ENCODE results near the gene CNTN1. TPM values are rescaled to one million over a fixed set of nuclear protein-coding genes. Genes with fewer than 3 reads are reported as not detected.

CNTN1 gene
- polyA plus RNA-seq, 3 donors: 0.11 to 1.7 (median 0.34) TPM

DNA sequence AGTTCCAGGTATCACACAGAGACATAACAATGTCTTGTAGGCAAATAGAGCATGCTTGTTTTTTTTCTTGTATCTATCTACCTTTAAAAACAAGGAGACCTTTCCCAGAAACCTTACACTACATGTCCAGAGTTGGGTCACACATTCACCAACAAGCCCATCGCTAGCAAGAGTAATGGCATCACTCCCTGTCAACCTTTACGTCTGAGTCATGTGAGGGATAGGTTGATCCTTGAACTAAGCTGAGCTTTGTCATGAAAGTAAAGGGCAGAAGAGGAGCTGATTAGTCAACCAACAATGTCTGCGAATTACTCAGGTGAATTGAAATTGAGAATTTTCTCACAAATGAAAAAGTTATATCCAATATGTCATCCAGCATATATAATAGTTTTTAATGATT, 219.4 kb downstream of the CNTN1 start:
- no peak overlapping the region for H3K27ac ChIP-seq (ENCODE audit: low read depth, low read length)
- WGBS, 3 donors: 67 to 89% (median 88%) methylated on average over 3 of the region's 3 CpGs

DNA sequence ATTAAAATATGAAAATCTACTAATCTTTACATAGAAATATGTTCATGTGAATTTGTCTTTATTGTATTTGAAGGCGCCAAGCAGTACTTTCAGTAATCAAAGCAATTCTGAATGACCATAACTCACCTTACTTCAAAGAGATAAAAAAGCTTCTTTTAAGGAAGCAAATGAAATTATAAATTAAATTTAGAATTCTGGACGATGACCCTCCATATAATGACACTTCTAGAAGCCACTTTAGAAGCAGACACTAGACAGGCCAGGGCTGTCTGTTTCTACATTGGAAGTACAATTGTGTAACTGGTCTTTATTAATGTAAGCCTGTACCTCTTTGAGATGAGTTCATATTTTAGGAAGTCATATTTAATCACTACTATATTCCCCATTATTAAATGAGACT, 222.9 kb downstream of the CNTN1 start:
- WGBS, 3 donors: 68 to 85% (median 78%) methylated on average over 2 of the region's 2 CpGs

DNA sequence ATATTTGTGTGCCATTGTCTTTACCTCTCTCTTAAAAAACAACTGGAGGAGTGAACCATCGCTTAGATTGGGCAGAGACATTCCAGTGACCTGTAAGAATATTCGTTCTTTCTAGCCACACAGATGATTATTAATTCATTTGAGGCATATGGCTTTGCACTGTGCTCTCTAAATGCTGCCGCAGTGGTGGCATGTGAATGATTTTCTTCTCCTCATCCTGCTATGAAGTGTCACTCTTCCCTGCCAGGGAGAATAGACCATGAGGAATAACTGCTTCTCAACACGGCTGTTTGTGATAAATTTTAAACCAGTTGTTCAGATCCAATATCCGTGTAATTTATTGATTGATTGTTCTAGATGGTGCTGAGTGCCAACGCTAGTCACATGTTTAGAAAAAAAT, 225.3 kb downstream of the CNTN1 start:
- WGBS, 3 donors: 48 to 76% (median 70%) methylated on average over 6 of the region's 6 CpGs
- no peak overlapping the region for H3K27ac ChIP-seq (ENCODE audit: low read depth, low read length)

More for the DNA sequence above, 222.9 kb downstream of the CNTN1 start:
- no peak overlapping the region for H3K27ac ChIP-seq (ENCODE audit: low read depth, low read length)

DNA sequence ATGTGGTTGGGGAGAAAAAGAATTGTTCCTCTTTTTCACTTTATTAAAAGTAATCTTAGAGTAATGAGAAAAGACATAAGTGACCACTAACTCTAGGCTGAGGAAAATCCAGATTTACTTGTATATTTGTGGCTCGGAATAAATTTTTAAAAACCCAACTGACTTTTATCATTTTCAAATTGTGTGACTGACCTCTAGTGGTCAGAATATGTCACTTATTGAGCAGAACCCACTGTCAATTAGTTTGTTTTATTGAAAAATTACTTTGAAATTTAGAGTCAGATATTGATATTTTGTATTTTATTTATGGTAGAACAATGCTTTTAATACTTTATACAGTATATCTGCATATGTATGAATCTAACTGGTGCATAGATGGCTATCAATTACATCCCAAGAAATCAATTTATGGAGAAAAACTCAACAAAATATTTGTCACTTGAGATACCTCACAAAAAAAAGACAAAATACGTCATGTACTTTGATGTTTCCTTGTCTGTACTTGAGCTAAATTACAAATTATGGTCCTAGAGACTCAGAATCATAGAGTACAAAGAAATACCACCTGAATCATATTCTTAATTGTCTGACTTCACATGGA, 229.4 kb downstream of the CNTN1 start:
- 3 to 23% (median 23%) methylated on average over 2 of the region's 2 CpGs for WGBS, 3 donors
- no peak overlapping the region for H3K27ac ChIP-seq (ENCODE audit: low read depth, low read length)

DNA sequence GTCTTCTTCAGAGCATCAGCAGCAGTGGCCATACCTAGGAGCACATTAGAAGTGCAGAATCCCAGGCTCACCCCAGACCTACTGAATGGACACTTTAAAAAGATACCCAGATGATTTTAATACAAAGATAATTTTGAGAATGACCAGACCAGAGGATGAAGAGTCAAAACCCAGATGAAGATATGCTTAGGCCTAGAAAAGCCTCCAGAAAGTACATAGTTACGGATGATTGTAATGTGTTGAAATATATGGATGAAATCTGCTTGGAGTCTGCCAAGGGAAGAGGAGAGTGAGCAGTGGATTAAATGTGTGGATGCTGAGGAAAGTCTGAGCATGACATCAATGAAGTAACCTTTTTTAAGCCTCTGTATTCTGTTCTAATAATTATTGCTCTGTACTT, 245.7 kb downstream of the CNTN1 start:
- 81 to 97% (median 92%) methylated on average over 1 of the region's 1 CpG for WGBS, 3 donors
- no peak overlapping the region for H3K27ac ChIP-seq (ENCODE audit: low read depth, low read length)

DNA sequence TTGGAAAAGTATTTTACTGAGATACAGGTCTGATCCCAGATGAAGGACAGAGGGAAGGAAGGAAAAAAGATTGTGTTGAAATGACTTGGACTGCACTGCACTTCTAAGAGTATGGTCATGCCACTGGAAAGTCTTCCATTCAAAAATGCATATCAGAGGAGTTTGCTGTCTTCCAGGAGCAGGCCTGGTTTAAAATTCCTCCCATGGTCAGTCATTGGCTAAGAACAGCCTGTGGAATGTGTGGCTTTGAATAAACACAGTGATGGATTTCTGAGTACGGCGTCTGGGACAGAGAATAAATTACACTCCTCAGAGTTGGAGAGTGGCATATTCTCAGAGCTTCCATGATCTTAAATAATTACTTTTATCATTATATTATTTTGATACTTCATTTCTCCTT, 250.1 kb downstream of the CNTN1 start:
- 29 to 68% (median 47%) methylated on average over 2 of the region's 2 CpGs for WGBS, 3 donors

DNA sequence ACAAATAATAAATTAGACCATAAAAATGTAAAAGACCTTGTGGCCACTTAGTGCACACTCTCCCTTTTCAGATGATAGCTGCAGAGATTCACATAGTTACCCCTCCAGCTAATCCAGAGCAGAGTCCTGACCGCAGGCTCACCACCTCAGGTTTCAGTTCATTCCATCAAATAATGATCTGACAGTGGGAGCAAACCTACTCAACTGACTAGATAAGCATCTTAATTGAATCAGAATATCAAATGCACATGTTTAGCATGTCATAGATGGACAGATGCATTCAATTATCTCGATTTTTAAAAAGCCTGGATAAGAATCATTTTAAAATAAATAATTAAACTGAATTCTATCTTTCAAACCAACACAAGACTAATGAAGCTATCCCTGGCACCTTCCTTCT, 253.5 kb downstream of the CNTN1 start:
- no peak overlapping the region for H3K27ac ChIP-seq (ENCODE audit: low read depth, low read length)
- 69 to 80% (median 75%) methylated on average over 2 of the region's 2 CpGs for WGBS, 3 donors

More for the DNA sequence above, 250.1 kb downstream of the CNTN1 start:
- no peak overlapping the region for H3K27ac ChIP-seq (ENCODE audit: low read depth, low read length)

DNA sequence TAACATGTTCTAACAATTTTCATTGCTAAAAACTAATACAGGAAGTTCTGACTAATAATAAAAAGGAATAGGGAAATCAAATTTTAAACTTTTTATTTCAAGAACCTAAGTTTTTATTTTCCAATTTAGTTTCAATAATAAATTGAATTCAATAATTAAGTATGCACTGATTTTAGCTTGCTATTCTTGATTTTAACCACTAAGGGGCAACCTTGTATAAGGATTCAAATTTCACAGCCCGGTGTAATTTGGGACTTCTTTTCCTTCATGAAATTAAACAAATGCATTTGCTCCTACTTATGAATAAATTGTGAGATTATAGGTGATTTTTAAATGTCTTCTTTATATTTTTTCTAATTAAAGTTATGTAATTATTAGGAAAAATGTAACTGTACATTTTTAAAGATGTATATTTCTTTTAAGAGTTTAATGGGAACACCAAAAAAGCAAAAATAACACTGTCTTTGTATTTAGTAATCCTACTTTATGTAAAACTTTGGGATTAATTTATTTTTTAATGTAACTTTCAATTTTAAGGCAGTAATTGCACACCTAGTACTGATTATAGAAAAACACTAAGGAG, 254.5 kb downstream of the CNTN1 start:
- H3K27ac ChIP-seq (ENCODE audit: low read depth, low read length): no peak overlapping the region
- 0 to 5% (median 2%) methylated on average over 1 of the region's 1 CpG for WGBS, 3 donors

DNA sequence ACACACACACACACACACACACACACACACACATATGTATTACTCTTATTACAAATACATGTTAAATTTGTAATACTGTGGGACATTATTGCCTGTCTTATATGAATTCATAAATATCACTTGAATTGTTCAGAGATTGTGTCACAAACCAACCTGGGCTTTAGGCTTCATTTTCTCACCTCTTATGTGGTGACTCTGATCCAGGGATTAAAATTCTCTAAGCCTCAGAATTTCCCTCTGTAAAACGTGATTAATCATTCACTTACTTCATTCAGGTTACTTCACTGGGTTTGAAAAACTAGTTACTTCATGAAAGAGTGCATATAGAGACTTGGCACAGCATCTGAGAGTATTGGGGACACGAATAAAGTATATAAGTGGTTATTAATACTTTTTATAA, 255.6 kb downstream of the CNTN1 start:
- WGBS, 3 donors: 26 to 58% (median 53%) methylated on average over 2 of the region's 2 CpGs
- H3K27ac ChIP-seq (ENCODE audit: low read depth, low read length): no peak overlapping the region

DNA sequence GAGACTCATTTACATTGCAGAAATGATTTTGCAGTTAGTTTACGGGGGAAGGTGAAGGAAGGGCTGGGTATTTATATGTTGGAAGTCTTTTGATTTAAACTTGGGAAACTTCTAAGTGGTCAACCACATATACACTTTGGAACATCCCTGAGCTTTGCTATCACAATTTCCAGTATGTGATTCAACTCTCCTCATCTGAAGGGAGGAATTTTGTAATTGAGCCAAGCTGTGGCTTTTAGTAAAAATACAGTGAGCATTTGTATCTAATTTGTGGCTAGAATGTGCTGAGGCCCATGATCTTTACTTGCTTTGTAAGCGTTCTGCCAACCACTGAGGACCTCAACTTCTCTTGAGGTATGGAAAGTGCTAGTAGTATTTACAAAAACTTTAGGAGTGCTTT, 260.8 kb downstream of the CNTN1 start:
- WGBS, 3 donors: 78 to 85% (median 79%) methylated on average over 2 of the region's 2 CpGs
- no peak overlapping the region for H3K27ac ChIP-seq (ENCODE audit: low read depth, low read length)

DNA sequence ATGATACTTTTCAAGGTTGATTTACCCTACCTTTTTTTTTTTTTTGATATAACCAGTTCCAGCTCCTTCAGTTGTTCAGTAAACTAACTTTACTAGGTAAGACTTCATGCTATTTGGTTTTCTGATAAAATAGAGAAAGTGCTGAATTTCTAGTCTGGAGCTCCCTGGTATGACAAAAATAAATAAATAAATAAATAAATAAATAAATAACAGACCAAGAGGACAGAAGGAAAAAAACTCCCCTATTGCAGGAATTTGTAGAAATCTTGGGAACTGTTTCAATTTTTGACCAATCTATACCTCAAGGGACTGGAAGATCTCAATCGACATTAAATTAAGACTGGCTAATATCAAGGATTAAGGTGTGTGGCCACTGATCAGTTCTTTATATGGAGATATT, 265.2 kb downstream of the CNTN1 start:
- H3K27ac ChIP-seq (ENCODE audit: low read depth, low read length): no peak overlapping the region
- 95 to 96% (median 95%) methylated on average over 1 of the region's 1 CpG for WGBS, 3 donors

DNA sequence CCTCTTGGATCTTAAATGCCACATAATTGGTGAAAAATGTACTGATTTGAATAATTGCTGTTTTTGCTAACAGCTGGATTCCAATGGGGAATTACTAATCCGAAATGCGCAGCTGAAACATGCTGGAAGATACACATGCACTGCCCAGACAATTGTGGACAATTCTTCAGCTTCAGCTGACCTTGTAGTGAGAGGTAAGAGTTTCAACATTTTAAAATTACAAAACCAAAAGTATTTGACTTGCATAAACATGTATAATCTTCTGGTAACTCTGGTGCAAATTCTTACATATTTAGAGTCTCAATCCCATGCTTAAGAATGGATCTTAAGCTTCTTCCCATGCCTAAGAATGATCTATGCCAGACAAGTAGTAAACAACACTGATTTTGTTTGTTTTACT, 266.8 kb downstream of the CNTN1 start:
- WGBS, 3 donors: 83 to 94% (median 87%) methylated on average over 2 of the region's 2 CpGs

DNA sequence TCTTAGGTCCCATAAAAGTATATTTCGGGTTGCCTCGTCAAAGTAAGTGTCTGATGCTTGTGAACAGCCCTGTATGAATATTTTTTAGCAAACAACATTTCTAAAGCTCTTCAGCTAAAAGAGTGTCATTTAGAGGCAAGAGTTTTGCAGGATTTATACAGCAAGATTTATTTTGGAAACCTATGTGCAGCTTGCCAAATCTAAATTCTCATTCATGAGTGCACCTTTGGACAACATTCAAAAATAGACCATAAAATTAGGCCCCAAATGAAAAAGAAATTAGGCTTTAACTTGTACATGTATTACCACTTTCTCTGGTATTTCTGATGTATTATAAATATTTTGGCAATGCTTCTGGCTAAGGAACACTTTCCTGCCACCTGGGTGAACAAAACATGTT, 271.5 kb downstream of the CNTN1 start:
- no peak overlapping the region for H3K27ac ChIP-seq (ENCODE audit: low read depth, low read length)
- 82 to 90% (median 89%) methylated on average over 2 of the region's 2 CpGs for WGBS, 3 donors

More for the DNA sequence above, 266.8 kb downstream of the CNTN1 start:
- H3K27ac ChIP-seq (ENCODE audit: low read depth, low read length): no peak overlapping the region

DNA sequence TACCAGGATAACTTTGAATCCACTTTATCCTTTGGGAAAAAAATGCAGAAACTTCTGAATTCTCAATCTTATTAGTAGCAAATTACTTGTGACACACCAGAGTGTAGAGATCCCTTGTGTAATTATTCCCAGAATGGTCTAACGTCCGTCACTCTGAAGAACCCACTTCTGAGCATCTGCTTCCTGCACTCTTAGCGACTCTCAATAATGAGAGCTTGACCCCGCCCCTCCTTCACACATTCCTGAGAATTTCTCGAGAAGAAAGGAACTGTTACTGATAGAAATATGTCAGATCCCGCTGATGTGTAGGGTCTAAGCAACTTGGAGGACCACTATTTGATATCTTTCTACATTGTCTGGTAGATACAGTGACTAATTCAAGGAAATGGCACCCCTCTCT, 277.6 kb downstream of the CNTN1 start:
- WGBS, 3 donors: 71 to 76% (median 74%) methylated on average over 6 of the region's 6 CpGs

DNA sequence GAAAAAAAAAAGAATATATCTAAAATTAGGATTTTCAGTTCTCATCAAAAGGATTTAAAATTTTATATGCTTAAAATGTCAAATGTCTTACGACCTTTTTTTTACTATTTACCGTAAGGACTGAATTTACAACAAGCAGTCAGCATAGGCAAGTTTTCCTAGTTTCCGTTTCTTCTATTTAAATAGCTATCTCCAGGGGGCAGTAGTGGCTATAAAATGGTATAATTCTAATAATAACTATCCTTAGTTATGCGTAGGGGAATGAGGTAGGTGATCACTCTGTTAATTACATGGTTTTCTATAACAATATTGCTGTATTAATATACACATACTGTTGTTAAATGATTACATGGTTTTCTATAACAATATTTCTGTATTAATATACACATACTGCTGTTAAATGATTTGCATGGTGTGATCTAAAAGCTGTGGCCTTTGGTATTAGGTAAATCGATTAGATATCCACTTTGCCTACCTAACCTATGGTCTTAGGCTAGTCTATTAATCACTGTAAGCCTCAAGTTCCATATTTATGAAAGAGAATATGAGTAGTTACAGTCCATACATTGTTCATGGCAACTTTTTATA, 278.2 kb downstream of the CNTN1 start:
- 78 to 88% (median 82%) methylated on average over 5 of the region's 5 CpGs for WGBS, 3 donors
- no peak overlapping the region for H3K27ac ChIP-seq (ENCODE audit: low read depth, low read length)

More for the DNA sequence above, 277.6 kb downstream of the CNTN1 start:
- H3K27ac ChIP-seq (ENCODE audit: low read depth, low read length): no peak overlapping the region

DNA sequence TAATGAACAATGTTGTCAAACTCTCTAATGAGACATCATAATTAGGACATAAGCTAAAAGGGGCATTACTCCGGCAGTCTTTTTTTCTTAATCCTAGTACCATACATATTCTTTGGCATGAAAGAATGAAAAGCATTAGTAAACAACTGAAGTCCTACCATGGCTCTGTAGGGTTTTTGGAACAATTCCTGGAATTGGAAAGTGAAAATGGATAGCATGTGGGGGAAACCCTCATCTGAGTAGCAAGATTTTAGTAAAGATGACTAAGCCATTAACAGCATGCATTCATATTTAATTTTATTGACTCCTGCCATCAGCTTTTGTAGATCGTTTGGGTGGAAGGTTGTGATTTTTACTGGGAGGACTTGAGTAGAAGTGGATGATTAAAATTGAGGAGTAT, 279.7 kb downstream of the CNTN1 start:
- WGBS, 3 donors: 44 to 64% (median 44%) methylated on average over 2 of the region's 2 CpGs
- H3K27ac ChIP-seq (ENCODE audit: low read depth, low read length): no peak overlapping the region

DNA sequence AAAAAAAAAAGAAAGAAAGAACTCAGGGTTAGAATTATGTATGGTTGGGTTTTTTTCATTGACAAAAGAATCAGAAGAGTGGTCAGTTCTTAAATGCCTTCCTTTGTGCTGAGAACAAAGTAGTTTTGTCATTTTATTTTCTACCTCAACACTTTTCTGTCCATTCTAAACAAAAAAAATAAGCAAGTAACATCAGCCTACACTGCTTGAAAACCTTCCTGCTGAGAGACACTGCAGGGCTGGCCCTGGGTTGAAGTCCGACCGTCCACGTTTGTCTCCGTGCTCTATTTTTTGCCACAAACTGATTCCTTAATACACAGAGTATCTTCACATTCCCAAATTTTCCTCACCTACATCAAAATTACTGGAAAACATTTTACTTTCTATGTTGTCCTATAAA, 284.3 kb downstream of the CNTN1 start:
- 81 to 85% (median 85%) methylated on average over 4 of the region's 4 CpGs for WGBS, 3 donors
- H3K27ac ChIP-seq (ENCODE audit: low read depth, low read length): no peak overlapping the region

DNA sequence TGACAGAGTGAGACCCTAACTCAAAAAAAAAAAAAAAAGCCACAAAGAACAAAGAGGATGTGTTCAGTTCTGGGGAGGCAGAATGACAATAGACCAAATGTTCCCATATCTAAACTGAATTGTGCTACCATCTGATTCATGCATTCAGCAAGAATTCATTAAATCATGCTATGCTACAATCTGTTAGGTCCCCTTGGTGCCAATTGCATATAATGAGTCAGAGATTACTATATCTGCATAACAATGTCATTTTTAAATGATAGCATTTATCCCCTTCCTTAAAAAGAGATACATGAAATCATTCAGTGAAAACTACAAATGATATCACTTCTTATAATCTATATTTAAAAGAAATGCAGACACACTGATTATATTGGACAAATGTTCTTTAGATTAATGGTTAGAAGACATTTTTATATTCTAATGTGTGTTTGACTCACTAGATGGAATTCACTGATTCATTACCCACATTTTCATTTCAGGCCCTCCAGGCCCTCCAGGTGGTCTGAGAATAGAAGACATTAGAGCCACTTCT, 288.3 kb downstream of the CNTN1 start:
- no peak overlapping the region for H3K27ac ChIP-seq (ENCODE audit: low read depth, low read length)

DNA sequence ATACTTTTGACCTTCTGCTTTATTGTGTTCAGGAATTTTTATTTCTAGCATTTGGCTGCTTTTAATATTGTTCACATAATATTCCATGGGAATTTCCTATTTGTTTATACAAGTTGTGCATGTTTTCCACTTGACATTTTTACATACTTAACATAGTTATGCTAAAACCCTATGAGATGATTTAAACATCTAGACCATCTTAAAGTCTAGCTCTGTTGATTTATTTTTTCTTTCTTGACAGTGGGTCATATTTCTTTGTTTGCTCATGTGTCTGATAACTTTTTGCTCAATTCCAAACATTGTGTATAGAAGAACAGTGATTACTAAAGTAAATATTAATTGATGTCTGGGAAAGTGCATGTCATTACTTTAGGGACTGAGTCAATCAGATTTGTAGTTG, 293.8 kb downstream of the CNTN1 start:
- no peak overlapping the region for H3K27ac ChIP-seq (ENCODE audit: low read depth, low read length)

DNA sequence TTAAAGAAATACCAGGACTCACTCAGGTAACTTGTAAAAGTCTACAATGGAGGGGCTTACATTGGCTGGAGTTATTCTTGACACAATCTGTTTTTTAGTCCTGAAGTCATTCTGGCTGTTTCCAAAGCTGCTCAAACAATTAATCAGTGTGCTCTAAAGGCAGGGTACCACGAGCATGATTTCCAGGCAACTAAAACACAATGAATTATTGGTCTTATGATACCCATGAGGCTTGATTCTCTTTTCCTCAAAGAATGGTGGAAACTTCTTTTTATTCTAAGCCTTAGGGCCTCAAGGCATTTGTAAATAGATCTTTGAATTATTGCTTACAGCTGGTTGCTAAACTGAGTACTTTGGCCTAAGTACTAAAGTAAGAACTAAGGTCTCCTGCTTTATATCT, 296.1 kb downstream of the CNTN1 start:
- no peak overlapping the region for H3K27ac ChIP-seq (ENCODE audit: low read depth, low read length)
- WGBS, 3 donors: 42 to 61% (median 58%) methylated on average over 1 of the region's 1 CpG

All from adipose tissue (tissue), 3 donors.